ENCODE data around the gene IQGAP2.
"Not testable (repeated sequence)": the region's sequence is repeated elsewhere in the genome, so short reads cannot be mapped to it uniquely, and the experiment has no call there.

The IQGAP2 gene

GRCh38 chr5:76716456-76717157 is 313.5 kb downstream of the IQGAP2 start:
- DNase-seq (ENCODE audit: low spot score) = no peak

DNA sequence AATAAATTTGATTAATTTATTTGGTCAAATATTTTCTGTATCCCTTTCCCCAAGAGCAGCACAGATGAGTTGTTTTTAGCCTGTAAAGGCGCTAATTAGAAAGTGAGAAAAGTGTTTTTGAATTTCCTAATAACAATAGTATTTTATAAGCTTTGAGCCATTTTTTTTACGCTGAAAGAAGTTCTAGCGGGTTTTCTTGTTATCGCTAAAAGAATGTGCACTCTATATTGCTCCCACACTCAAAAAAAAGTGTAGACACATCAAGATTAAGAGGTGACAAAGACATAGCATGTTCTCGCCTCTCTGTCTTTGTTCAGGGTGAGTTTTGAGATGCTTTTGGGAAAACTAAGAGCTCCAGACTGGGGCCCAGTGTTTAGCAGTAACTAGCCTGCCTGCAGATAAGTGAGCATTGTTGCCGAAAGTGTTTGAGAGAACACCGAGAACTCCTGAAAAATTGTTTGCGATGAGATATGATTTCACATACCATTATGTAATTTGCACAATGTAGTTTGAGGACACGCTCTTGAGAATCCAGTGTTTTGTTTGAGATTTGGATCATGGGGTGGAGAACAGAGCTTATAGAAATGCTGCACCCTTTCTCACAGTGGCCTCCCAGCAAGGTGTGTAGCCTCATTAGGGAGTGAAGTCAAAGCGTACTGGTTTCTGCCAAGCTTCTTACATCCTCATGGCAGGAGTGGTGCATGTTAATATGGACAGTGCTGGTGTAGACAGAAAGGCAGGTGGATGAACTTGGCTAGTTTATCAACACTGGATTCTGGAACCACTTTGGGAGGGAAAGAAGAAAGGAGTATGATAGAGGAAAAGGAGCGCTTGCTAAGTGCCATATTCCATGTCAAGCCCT is 314.4 kb downstream of the IQGAP2 start:
- no peak for DNase-seq (ENCODE audit: low spot score)

DNA sequence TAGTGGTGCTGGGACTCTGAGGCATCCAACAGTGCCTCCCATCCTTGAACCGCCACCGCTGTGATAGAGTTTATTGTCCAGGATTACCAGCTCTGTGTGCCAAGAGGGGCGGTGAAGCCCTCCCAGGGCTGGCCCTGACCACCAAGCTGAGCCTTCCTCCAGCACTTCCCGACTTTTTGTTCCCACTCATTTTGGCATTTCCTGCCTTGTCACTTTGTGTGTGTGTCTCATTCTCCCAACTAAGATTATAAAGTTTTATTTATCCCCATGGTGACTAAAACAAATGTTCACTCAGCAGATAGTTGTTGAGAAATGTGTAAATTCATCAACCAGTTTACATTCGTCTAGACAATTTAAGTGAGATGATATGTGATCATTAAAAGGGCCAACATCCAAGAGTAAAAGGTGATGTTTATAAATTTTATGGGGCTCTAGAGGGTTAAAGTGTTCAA is 315.3 kb downstream of the IQGAP2 start:
- DNase-seq (ENCODE audit: low spot score) = no peak

- no peak for DNase-seq (ENCODE audit: low spot score)
Measured at GRCh38 chr5:76718880-76719279, 315.8 kb downstream of the IQGAP2 start.

- no peak for DNase-seq (ENCODE audit: low spot score)
Measured at GRCh38 chr5:76720988-76721569, 318.0 kb downstream of the IQGAP2 start.

- DNase-seq (ENCODE audit: low spot score) = no peak
Measured at GRCh38 chr5:76723266-76723665, 320.2 kb downstream of the IQGAP2 start.

- no peak for DNase-seq (ENCODE audit: low spot score)
Measured at GRCh38 chr5:76723906-76724305, 320.8 kb downstream of the IQGAP2 start.

DNA sequence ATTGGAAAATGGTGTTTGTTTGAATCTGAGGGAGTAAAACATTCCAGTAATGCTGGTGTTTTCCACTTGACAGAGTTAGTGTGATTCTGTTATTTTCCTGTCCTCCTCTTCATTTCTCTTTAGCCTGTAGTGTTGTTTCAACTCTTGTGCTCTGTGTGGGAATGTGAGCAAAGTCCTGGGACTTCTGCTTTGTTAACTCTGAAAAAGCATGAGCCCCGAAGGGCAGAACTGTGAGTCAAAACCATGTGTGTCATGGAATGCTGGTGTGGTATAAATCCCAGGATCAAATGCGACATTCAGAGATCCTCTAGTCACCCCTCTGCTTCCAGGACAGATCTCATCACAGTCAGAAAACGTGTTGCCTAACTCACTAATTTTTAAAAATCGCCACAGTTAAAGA is 321.8 kb downstream of the IQGAP2 start:
- DNase-seq (ENCODE audit: low spot score) = no peak

DNA sequence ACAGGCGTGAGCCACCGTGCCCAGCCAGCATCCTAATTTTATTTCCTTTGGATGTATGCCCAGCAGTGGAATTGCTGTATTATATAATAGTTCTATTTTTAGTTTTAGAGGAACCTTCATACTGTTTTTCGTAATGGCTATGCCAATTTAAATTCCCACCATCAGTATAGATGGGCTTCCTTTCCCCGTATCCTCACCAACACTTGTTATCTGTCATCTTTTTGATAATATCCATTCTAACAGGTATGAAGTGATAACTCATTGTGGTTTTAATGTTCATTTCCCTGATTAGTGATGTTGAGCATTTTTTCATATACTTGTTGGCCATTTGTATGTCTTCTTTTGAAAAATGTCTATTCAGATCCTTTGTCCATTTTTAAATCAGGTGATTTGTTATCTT is 325.9 kb downstream of the IQGAP2 start:
- DNase-seq (ENCODE audit: low spot score) = no peak

DNA sequence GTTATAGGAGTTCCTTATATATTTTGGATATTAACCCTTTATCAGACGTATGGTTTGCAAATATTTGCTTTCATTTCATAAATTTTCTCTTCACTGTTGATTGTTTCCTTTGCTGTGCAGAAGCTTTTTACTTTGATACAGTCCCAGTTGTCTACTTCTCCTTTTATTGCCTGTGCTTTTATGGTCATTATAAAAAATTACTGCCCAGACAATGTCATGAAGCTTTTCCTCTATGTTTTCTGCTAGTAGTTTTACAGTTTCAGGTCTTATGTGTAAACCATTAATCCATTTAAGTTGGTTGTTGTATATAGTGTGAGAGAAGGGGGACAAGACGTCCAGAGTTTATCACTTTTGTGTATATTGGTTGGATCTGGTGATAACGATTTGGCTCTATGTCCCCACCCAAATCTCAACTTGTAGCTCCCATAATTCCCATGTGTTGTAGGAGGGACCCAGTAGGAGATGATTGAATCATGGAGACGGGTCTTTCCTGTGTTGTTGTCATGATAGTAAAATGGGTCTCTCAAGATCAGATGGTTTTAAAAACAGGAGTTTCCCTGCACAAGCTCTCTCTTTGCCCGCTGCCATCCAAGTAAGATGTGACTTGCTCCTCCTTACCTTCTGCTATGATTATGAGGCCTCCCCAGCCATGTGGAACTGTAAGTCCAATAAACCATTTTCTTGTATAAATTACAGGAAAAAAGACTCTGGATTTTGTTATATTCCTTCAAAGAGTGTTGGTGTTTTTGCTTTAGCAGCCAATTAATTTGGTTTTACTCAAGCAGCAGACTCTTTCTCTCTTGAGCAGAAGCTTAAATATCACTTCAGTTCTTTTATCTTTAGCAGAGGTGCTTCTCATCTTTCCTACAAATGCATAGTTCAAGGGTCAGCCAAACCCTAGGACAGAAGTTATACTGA is 326.5 kb downstream of the IQGAP2 start:
- DNase-seq (ENCODE audit: low spot score) = no peak

DNA sequence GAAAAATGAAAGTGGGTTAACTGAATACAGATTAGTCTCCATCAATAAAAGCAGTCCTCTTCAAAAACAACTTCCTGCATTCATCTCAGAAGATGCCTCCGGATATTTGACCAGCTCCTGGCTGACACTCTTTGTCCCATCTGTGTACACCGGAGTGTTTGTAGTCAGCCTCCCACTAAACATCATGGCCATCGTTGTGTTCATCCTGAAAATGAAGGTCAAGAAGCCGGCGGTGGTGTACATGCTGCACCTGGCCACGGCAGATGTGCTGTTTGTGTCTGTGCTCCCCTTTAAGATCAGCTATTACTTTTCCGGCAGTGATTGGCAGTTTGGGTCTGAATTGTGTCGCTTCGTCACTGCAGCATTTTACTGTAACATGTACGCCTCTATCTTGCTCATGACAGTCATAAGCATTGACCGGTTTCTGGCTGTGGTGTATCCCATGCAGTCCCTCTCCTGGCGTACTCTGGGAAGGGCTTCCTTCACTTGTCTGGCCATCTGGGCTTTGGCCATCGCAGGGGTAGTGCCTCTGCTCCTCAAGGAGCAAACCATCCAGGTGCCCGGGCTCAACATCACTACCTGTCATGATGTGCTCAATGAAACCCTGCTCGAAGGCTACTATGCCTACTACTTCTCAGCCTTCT is 329.4 kb downstream of the IQGAP2 start:
- DNase-seq (ENCODE audit: low spot score) = peak; percentile 34

GRCh38 chr5:76733049-76733417 is 329.9 kb downstream of the IQGAP2 start:
- peak; percentile 83 for DNase-seq (ENCODE audit: low spot score)

DNA sequence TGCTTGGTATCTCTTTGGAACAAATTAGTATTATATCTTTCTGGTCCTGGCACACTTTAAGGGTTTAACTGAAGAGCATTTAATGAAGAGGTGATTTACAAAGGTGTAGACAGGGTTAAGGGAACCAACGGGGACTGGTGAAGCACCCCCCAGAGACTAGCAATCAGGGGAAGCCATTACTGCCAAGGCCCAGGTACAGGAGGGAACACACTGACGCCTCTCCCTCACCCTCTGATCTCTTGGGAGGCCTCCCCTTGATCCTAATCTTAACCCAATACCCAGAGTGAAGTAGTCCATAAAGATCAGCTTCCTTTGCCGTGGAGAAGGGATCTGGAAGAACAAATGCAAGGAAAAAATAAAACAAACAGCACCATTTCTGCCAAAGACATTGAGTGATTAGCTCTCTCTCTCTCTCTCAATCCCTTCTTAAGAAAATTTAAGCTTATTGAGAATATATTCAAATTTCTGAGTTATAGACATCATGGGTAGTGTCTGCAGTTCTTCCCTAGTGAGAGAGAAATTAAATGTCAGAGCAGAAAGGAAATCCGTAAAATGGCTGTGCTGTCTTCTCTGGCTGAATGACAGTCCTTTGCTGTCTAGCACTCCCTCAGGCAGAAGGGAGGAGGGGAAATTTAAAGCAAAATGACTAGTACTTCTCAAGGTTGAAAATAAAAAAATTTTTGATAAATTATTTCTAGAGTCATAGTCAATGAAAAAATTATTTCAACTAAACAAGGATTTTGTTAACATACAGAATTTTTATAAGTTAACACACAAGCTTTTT is 332.9 kb downstream of the IQGAP2 start:
- DNase-seq (ENCODE audit: low spot score) = no peak

- no peak for DNase-seq (ENCODE audit: low spot score)
Measured at GRCh38 chr5:76736679-76737556, 333.8 kb downstream of the IQGAP2 start.

GRCh38 chr5:76737846-76738245 is 334.8 kb downstream of the IQGAP2 start:
- no peak for DNase-seq (ENCODE audit: low spot score)

DNA sequence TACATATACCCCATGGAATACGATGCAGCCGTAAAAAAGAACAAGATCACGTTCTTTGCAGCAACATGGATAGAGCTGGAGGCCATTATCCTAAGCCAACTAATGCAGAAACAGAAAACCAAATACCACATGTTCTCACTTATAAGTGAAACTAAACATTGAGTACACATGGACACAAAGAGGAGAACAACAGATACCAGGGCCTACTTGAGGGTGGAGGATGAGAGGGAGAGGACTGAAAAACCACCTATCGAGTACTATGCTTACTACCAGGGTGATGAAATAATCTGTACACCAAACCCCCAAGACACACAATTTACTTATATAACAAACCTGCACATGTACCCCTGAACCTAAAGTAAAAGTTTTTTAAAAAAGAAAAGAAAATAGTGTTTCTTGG is 338.4 kb downstream of the IQGAP2 start:
- not testable (repeated sequence) for DNase-seq (ENCODE audit: low spot score)

- DNase-seq (ENCODE audit: low spot score) = no peak
Measured at GRCh38 chr5:76742583-76742982, 339.5 kb downstream of the IQGAP2 start.

- no peak for DNase-seq (ENCODE audit: low spot score)
Measured at GRCh38 chr5:76744632-76745031, 341.5 kb downstream of the IQGAP2 start.

GRCh38 chr5:76745670-76746069 is 342.6 kb downstream of the IQGAP2 start:
- DNase-seq (ENCODE audit: low spot score) = no peak

DNA sequence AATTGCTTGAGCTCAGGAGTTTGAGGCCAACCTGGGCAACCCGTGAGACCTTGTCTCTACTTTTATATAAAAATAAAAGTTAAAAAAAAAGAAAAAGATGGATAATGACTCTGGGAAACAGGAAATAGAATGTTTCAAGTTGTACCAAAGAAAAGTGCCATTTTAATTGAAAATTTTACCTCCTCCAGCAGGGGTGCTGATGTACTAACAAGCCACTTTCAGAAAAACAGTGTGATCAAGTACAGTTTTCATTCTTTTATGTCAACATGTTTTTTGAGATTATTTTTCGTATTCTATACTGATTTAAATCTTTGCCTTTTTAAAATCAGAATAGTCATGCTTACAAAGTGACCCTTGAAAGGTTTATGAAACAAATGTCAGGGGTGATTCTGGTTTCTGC is 343.6 kb downstream of the IQGAP2 start:
- no peak for DNase-seq (ENCODE audit: low spot score)

Data from CD4-positive, alpha-beta T cell treated with Interleukin-2 at 100 ng/mL for 4 hours (primary cell).